SKM-1 treated with dmso at 0.1 percent for 144 hours (cell line): Measurements from ENCODE around the gene PITPNC1.
"Not testable (repeated sequence)": the region's sequence is repeated elsewhere in the genome, so short reads cannot be mapped to it uniquely, and the experiment has no call there.

Source experiments
- DNase-seq: peaks from one replicate; lab custom pipeline; 2025; ENCODE audit not compliant: unreplicated experiment; lab: John Stamatoyannopoulos, UW

Gene PITPNC1

GRCh38 chr17:67610061-67610460, 233.0 kb downstream of the PITPNC1 start:
- DNase-seq = no peak

GRCh38 chr17:67613961-67614360, 236.9 kb downstream of the PITPNC1 start:
- DNase-seq = no peak

GRCh38 chr17:67615011-67615561, 238.0 kb downstream of the PITPNC1 start:
- no peak for DNase-seq

- DNase-seq = no peak
Measured at GRCh38 chr17:67615736-67616135, 238.7 kb downstream of the PITPNC1 start.

GRCh38 chr17:67617304-67617899, 240.3 kb downstream of the PITPNC1 start:
- DNase-seq = no peak

GRCh38 chr17:67619555-67619954, 242.5 kb downstream of the PITPNC1 start:
- DNase-seq = no peak

- no peak for DNase-seq
Measured at GRCh38 chr17:67620088-67620487, 243.0 kb downstream of the PITPNC1 start.

- DNase-seq = no peak
Measured at GRCh38 chr17:67620636-67621035, 243.6 kb downstream of the PITPNC1 start.

GRCh38 chr17:67623767-67624166, 246.7 kb downstream of the PITPNC1 start:
- DNase-seq = no peak

- DNase-seq = no peak
Measured at GRCh38 chr17:67624886-67625656, 248.0 kb downstream of the PITPNC1 start.

GRCh38 chr17:67625971-67626370, 248.9 kb downstream of the PITPNC1 start:
- no peak for DNase-seq

GRCh38 chr17:67628580-67629013, 251.5 kb downstream of the PITPNC1 start:
- no peak for DNase-seq

GRCh38 chr17:67629971-67630320, 252.9 kb downstream of the PITPNC1 start:
- DNase-seq = no peak

- DNase-seq = not testable (repeated sequence)
Measured at GRCh38 chr17:67630836-67631235, 253.8 kb downstream of the PITPNC1 start.

- no peak for DNase-seq
Measured at GRCh38 chr17:67632141-67632540, 255.1 kb downstream of the PITPNC1 start.

GRCh38 chr17:67633751-67634211, 256.7 kb downstream of the PITPNC1 start:
- no peak for DNase-seq

GRCh38 chr17:67635681-67636080, 258.6 kb downstream of the PITPNC1 start:
- no peak for DNase-seq

GRCh38 chr17:67636312-67636711, 259.2 kb downstream of the PITPNC1 start:
- no peak for DNase-seq

GRCh38 chr17:67636834-67637520, 259.9 kb downstream of the PITPNC1 start:
- DNase-seq = no peak

GRCh38 chr17:67637901-67638641, 261.0 kb downstream of the PITPNC1 start:
- DNase-seq = no peak

- no peak for DNase-seq
Measured at GRCh38 chr17:67638871-67639270, 261.8 kb downstream of the PITPNC1 start.
